CD4-positive, alpha-beta memory T cell (primary cell): ENCODE measurements around the gene RADIL. TPM values are rescaled to one million over a fixed set of nuclear protein-coding genes. Genes with fewer than 3 reads are reported as not detected.

Source experiments
- CTCF ChIA-PET: fragments of 350-600 bp; sonication (Branson Sonifier 250); formaldehyde crosslinking; loops from one replicate; lab custom pipeline; 2021; ENCODE audit warnings: inconsistent platforms; ENCODE audit not compliant: partially characterized antibody; lab: Charles Lee
- POLR2A ChIA-PET: fragments of 350-600 bp; sonication (Branson Sonifier 250); formaldehyde crosslinking; loops from one replicate; lab custom pipeline; 2021; ENCODE audit not compliant: partially characterized antibody; lab: Charles Lee
- DNase-seq, 5 donors: peaks; one replicate each; pipeline versions ENCODE4 v3.0.0 to v3.0.0-alpha.2; 2020 to 2022; ENCODE audit warnings: mixed read lengths in 1 of 5
- H3K27ac ChIP-seq: one replicate; pipeline ENCODE4 v1.7.0; 2013; ENCODE audit warnings: low read depth, low read length
- H3K27me3 ChIP-seq: 2 replicates; pipeline ENCODE4 v1.7.0; 2013; ENCODE audit warnings: mild to moderate bottlenecking, low read length, moderate library complexity; ENCODE audit not compliant: insufficient read depth
- H3K36me3 ChIP-seq: 2 replicates; pipeline ENCODE4 v1.7.0; 2013; ENCODE audit warnings: mild to moderate bottlenecking, low read length, moderate library complexity; ENCODE audit not compliant: insufficient read depth
- H3K4me1 ChIP-seq: 2 replicates; pipeline ENCODE4 v1.7.0; 2013; ENCODE audit warnings: mild to moderate bottlenecking, low read length, moderate library complexity; ENCODE audit not compliant: insufficient read depth
- H3K4me3 ChIP-seq, 2 donors: one replicate each; pipeline ENCODE4 v1.7.0; 2013; ENCODE audit warnings: low read length in 2 of 2, mild to moderate bottlenecking in 1 of 2
- H3K9me3 ChIP-seq, 2 donors: one replicate each; pipeline ENCODE4 v1.7.0; 2013; ENCODE audit warnings: low read length in 2 of 2, control low read depth in 1 of 2; ENCODE audit not compliant: control insufficient read depth in 1 of 2
- H3K27ac Mint-ChIP-seq, 7 donors: one replicate each; pipeline ENCODE4 v1.8.0; 2020 to 2021; ENCODE audit warnings: mixed read lengths in 7 of 7, mild to moderate bottlenecking in 6 of 7, inconsistent platforms in 3 of 7, moderate library complexity in 3 of 7
- H3K27me3 Mint-ChIP-seq, 2 donors: one replicate each; pipeline ENCODE4 v1.8.0; 2020 to 2021; ENCODE audit warnings: mixed read lengths in 2 of 2
- H3K36me3 Mint-ChIP-seq, 2 donors: one replicate each; pipeline ENCODE4 v1.8.0; 2020 to 2021; ENCODE audit warnings: mixed read lengths in 2 of 2, inconsistent platforms in 1 of 2, mild to moderate bottlenecking in 1 of 2
- H3K4me1 Mint-ChIP-seq, 4 donors: one replicate each; pipeline ENCODE4 v1.8.0; 2020 to 2021; ENCODE audit warnings: mixed read lengths in 4 of 4, mild to moderate bottlenecking in 1 of 4
- H3K4me3 Mint-ChIP-seq, 8 donors: one replicate each; pipeline ENCODE4 v1.8.0; 2020 to 2021; ENCODE audit warnings: mixed read lengths in 8 of 8, mild to moderate bottlenecking in 7 of 8, moderate library complexity in 6 of 8, inconsistent platforms in 3 of 8
- H3K9me3 Mint-ChIP-seq, 8 donors: one replicate each; pipeline ENCODE4 v1.8.0; 2020 to 2021; ENCODE audit warnings: mixed read lengths in 8 of 8, mild to moderate bottlenecking in 5 of 8, inconsistent platforms in 3 of 8, moderate library complexity in 1 of 8
- intact Hi-C: fragments of 100-400 bp; cut with micrococcal nuclease; formaldehyde crosslinking; loops from one replicate; pipeline ENCODE4 v1.15.1; 2023
- polyA plus RNA-seq, 2 donors: library from polyadenylated mRNA; unstranded; fragments of 300-500 nt; fragmentation: Illumina TruSeq; gene quantifications; one replicate each; pipeline ENCODE4 v1.2.3, GENCODE V29; 2021
- total RNA-seq, 2 experiments: library from RNA; stranded (reverse); gene quantifications; one replicate each; pipeline ENCODE4 v1.2.3, GENCODE V29; 2021

RADIL gene
- total and polyA plus RNA-seq, 4 experiments from 2014 or later = not detected

GRCh38 chr7:4882169-4883032 lies 1.1 kb downstream of the RADIL start:
- Mint-ChIP-seq H3K9me3 (no peaks in the 10 kb centered on the region), H3K4me1 (peaks cover 5 to 12% (median 8%) of the 10 kb centered on the region in 4 donors), H3K36me3 (no peaks in the 10 kb centered on the region), H3K27ac (no peak overlapping the region), H3K4me3 (peak overlapping the region; percentile 28 to 79 (median 71)), H3K27me3 (peaks cover 19 to 23% of the 10 kb centered on the region in 2 donors)
- Histone ChIP-seq H3K27ac (no peak overlapping the region), H3K4me3 (no peak overlapping the region), H3K4me1 (peaks cover 7% of the 10 kb centered on the region), H3K9me3 (no peaks in the 10 kb centered on the region), H3K36me3 (no peaks in the 10 kb centered on the region), H3K27me3 (peaks cover 4% of the 10 kb centered on the region)
- ChIA-PET POLR2A (no interaction called here), CTCF (no interaction called here)
- intact Hi-C loops = loop anchor here (10.0 kb wide), 1 partner anchor 268 kb away; no protein-coding TSS in a partner anchor
- no peak for DNase-seq

GRCh38 chr7:4880218-4880617 lies 3.3 kb downstream of the RADIL start:
- Mint-ChIP-seq H3K4me3 (peak overlapping the region in 1 of 8 donors; percentile 25), H3K27me3 (peaks cover 16 to 22% of the 10 kb centered on the region in 2 donors)
- intact Hi-C loops = loop anchor here (10.0 kb wide), 1 partner anchor 265 kb away; no protein-coding TSS in a partner anchor

GRCh38 chr7:4879396-4880081 lies 4.0 kb downstream of the RADIL start:
- H3K27ac ChIP-seq = no peak overlapping the region
- no peak overlapping the region for H3K4me3 ChIP-seq
- POLR2A ChIA-PET = no interaction called here
- no peaks in the 10 kb centered on the region for H3K36me3 Mint-ChIP-seq
- CTCF ChIA-PET = no interaction called here
- peaks cover 16 to 21% of the 10 kb centered on the region in 2 donors for H3K27me3 Mint-ChIP-seq
- intact Hi-C loops = loop anchor here (10.0 kb wide), 1 partner anchor 265 kb away; no protein-coding TSS in a partner anchor
- no peak overlapping the region for H3K4me3 Mint-ChIP-seq
- no peaks in the 10 kb centered on the region for H3K9me3 Mint-ChIP-seq
- peaks cover 5 to 12% (median 8%) of the 10 kb centered on the region in 4 donors for H3K4me1 Mint-ChIP-seq
- DNase-seq = no peak
- H3K27me3 ChIP-seq = peaks cover 4% of the 10 kb centered on the region
- no peaks in the 10 kb centered on the region for H3K36me3 ChIP-seq
- no peaks in the 10 kb centered on the region for H3K9me3 ChIP-seq
- no peak overlapping the region for H3K27ac Mint-ChIP-seq
- peaks cover 7% of the 10 kb centered on the region for H3K4me1 ChIP-seq

More at GRCh38 chr7:4880218-4880617, 3.3 kb downstream of the RADIL start:
- ChIA-PET POLR2A (no interaction called here), CTCF (no interaction called here)
- H3K27ac Mint-ChIP-seq = no peak overlapping the region
- H3K36me3 Mint-ChIP-seq = no peaks in the 10 kb centered on the region
- no peaks in the 10 kb centered on the region for H3K9me3 Mint-ChIP-seq
- DNase-seq = no peak
- H3K27me3 ChIP-seq = peaks cover 4% of the 10 kb centered on the region
- H3K27ac ChIP-seq = no peak overlapping the region
- no peak overlapping the region for H3K4me3 ChIP-seq
- peaks cover 7% of the 10 kb centered on the region for H3K4me1 ChIP-seq
- H3K36me3 ChIP-seq = no peaks in the 10 kb centered on the region
- H3K4me1 Mint-ChIP-seq = peaks cover 5 to 12% (median 8%) of the 10 kb centered on the region in 4 donors
- H3K9me3 ChIP-seq = no peaks in the 10 kb centered on the region

- H3K4me3 ChIP-seq = no peak overlapping the region
- H3K27ac Mint-ChIP-seq = no peak overlapping the region
- H3K4me1 ChIP-seq = peaks cover 7% of the 10 kb centered on the region
- no peak overlapping the region for H3K4me3 Mint-ChIP-seq
- H3K36me3 Mint-ChIP-seq = no peaks in the 10 kb centered on the region
- POLR2A ChIA-PET = no interaction called here
- H3K9me3 ChIP-seq = no peaks in the 10 kb centered on the region
- H3K36me3 ChIP-seq = no peaks in the 10 kb centered on the region
- intact Hi-C loops = no loop called here
- H3K4me1 Mint-ChIP-seq = peaks cover 3 to 12% (median 7%) of the 10 kb centered on the region in 4 donors
- peaks cover 4% of the 10 kb centered on the region for H3K27me3 ChIP-seq
- CTCF ChIA-PET = no interaction called here
- H3K27ac ChIP-seq = no peak overlapping the region
- H3K27me3 Mint-ChIP-seq = peaks cover 14 to 18% of the 10 kb centered on the region in 2 donors
- H3K9me3 Mint-ChIP-seq = no peaks in the 10 kb centered on the region
- no peak for DNase-seq
These were observed 4.9 kb downstream of the RADIL start for GRCh38 chr7:4878336-4879335.

GRCh38 chr7:4876586-4876985 lies 6.9 kb downstream of the RADIL start:
- no peaks in the 10 kb centered on the region for H3K27me3 ChIP-seq
- POLR2A ChIA-PET = no interaction called here

GRCh38 chr7:4875391-4875790 lies 8.1 kb downstream of the RADIL start:
- Mint-ChIP-seq H3K27ac (no peak overlapping the region), H3K9me3 (no peaks in the 10 kb centered on the region), H3K4me3 (no peak overlapping the region), H3K27me3 (peaks cover 13 to 14% of the 10 kb centered on the region in 2 donors), H3K4me1 (peaks cover 0 to 6% (median 1%) of the 10 kb centered on the region in 4 donors), H3K36me3 (no peaks in the 10 kb centered on the region)
- CTCF ChIA-PET = no interaction called here
- H3K36me3 ChIP-seq = no peaks in the 10 kb centered on the region
- H3K27me3 ChIP-seq = no peaks in the 10 kb centered on the region
- H3K9me3 ChIP-seq = no peaks in the 10 kb centered on the region
- POLR2A ChIA-PET = no interaction called here
- no peak overlapping the region for H3K4me3 ChIP-seq
- no peak for DNase-seq
- H3K4me1 ChIP-seq = no peaks in the 10 kb centered on the region
- no peak overlapping the region for H3K27ac ChIP-seq
- intact Hi-C loops = no loop called here

More at GRCh38 chr7:4876586-4876985, 6.9 kb downstream of the RADIL start:
- Histone ChIP-seq H3K27ac (no peak overlapping the region), H3K36me3 (no peaks in the 10 kb centered on the region), H3K9me3 (no peaks in the 10 kb centered on the region), H3K4me3 (no peak overlapping the region), H3K4me1 (no peaks in the 10 kb centered on the region)
- CTCF ChIA-PET = no interaction called here
- Mint-ChIP-seq H3K36me3 (no peaks in the 10 kb centered on the region), H3K9me3 (no peaks in the 10 kb centered on the region), H3K27me3 (peaks cover 13% of the 10 kb centered on the region in 2 donors), H3K4me1 (no peaks in the 10 kb centered on the region), H3K4me3 (no peak overlapping the region), H3K27ac (no peak overlapping the region)
- no peak for DNase-seq
- intact Hi-C loops = no loop called here
